GM12891 (cell line): Measurements from ENCODE around the gene SH3BGRL.
"Not testable (repeated sequence)": the region's sequence is repeated elsewhere in the genome, so short reads cannot be mapped to it uniquely, and the experiment has no call there.

Experiments used
- DNase-seq: peaks from one replicate; pipeline ENCODE4 v3.0.0; 2011; ENCODE audit warnings: low spot score; ENCODE audit not compliant: insufficient read length
- FAIRE-seq: peaks from 2 replicates; lab custom pipeline; 2011; peaks lifted over from hg19 to GRCh38; lab: Jason Lieb, UNC
- PAX5 ChIP-seq: IDR thresholded peaks from 2 replicates; pipeline ENCODE4 v1.6.1; 2011; ENCODE audit warnings: low read length, moderate library complexity, mild to moderate bottlenecking; ENCODE audit not compliant: insufficient read depth, severe bottlenecking
- POLR2A ChIP-seq: IDR thresholded peaks from 2 replicates; pipeline ENCODE4 v1.6.1; 2011; ENCODE audit warnings: low read depth, low read length, control low read depth
- POLR2AphosphoS5 ChIP-seq: IDR thresholded peaks from 2 replicates; pipeline ENCODE4 v1.6.1; 2011; ENCODE audit warnings: low read depth, low read length, control low read depth
- POU2F2 ChIP-seq: IDR thresholded peaks from 2 replicates; pipeline ENCODE4 v1.6.1; 2011; ENCODE audit warnings: low read depth, mild to moderate bottlenecking, control low read depth, low read length, moderate library complexity
- SPI1 ChIP-seq: IDR thresholded peaks from 2 replicates; pipeline ENCODE4 v1.6.1; 2011; ENCODE audit warnings: low read depth, low read length, control low read depth
- TAF1 ChIP-seq: IDR thresholded peaks from 2 replicates; pipeline ENCODE4 v1.6.1; 2011; ENCODE audit warnings: low read depth, low read length, control low read depth

The SH3BGRL gene

DNA sequence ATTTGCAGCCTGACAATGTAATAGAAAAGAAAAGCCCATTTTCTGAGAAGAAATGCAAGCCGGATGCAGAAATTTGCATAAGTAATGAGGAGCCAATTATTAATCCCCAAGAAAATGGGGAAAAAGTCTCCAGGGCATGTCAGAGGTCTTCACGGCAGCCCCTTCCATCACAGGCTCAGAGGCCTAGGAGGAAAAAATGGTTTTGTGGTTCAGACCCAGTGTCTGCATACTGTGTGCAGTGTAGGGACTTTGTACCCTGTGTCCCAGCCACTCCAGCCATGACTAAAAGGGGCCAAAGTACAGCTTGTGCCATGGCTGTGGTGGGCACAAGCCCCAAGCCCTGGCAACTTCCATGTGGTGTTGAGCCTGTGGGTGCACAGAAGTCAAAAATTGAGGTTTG is 92.2 kb downstream of the SH3BGRL start:
- no peak for TF ChIP-seq PAX5
- TF ChIP-seq SPI1: no peak
- no peak for TF ChIP-seq POLR2AphosphoS5
- no peak for TF ChIP-seq TAF1
- no peak for TF ChIP-seq POU2F2
- no peak for TF ChIP-seq POLR2A
- no peak for FAIRE-seq
- no peak for DNase-seq

DNA sequence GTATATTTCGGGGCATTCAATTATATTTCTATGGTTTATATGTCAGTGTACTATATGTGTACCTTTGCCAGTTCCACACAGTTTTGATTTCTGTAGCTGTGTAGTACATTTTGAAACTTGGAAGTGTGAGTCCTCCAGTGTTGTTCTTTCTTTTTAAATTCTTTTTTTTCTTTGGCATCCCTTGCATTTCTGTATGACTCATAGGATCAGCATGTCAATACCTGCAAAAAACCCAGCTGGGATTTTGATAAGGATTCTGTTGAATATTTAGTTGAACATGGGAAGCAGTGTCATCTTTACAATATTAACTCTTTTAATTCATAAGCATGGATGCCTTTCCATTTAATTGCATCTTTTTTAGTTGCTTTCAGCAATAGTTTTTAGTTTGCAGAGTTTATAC is 100.0 kb downstream of the SH3BGRL start:
- FAIRE-seq (no peak), DNase-seq (no peak)
- TF ChIP-seq POLR2A (no peak), POU2F2 (no peak), TAF1 (no peak), POLR2AphosphoS5 (no peak), PAX5 (no peak), SPI1 (no peak)

GRCh38 chrX:81304563-81304962 is 102.7 kb downstream of the SH3BGRL start:
- FAIRE-seq (no peak), DNase-seq (no peak)
- TF ChIP-seq POLR2A (no peak), SPI1 (peak; percentile 83), TAF1 (no peak), PAX5 (no peak), POLR2AphosphoS5 (no peak), POU2F2 (no peak)

DNA sequence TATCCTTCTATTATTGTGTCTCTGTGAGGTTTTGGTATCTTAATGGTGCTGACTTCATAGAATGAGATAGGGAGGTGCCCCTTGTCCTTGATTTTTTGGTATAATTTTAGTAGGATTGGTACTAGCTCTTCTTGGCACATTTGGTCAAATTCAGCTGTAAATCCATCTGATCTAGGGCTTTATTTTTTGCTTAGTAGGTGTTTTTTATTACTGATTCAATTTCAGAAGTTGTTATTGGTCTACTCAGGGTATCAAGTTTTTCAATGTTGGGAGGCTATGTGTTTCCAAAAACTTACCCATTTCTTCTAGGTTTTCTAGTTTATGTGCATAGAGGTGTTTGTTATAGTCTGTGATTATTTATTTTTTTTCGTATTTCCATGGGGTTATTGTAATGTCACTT is 103.3 kb downstream of the SH3BGRL start:
- FAIRE-seq (no peak), DNase-seq (no peak)
- no peak for TF ChIP-seq POU2F2
- TF ChIP-seq SPI1: no peak
- TF ChIP-seq TAF1: no peak
- TF ChIP-seq POLR2AphosphoS5: no peak
- no peak for TF ChIP-seq PAX5
- no peak for TF ChIP-seq POLR2A

DNA sequence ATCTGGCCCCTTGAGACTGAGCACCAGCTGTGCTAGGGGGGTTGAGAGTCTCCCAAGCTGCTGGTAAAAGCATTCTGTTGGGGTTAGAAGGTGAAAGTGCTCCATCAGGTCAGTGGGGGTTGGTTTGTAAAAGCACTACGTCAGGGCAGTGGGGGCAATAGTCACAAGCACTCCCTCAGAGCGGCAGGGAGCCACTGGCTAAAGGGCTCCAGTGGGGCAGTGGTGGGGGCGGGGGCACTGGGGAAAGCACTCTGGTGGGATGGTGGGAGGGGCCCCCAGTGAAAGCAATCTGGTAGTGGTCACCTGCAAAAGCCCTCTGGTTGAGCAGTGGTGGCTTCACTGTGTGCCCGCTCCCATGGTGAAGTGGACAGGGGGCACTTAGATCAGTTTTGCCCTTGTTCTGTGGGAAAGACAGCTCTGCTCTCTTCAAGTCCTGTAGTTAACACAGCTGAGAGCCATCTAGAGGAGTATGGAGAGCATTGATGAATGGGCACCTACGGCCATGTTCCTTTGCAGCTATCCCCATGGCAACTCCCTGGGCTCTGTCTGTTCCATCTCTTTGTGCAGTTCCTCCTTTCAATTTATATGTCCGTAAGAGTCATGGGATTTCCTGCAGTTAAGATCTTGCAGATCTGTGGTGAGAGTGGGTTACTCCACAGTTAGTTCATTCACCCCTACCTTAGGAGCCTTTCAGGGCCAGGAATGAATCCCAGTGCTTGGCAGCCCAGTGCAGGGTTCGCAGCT is 106.4 kb downstream of the SH3BGRL start:
- no peak for DNase-seq

GRCh38 chrX:81316163-81316562 is 114.3 kb downstream of the SH3BGRL start:
- TF ChIP-seq SPI1 (no peak), TAF1 (no peak), PAX5 (no peak), POLR2A (no peak)
- no peak for DNase-seq
- peak; percentile 66 for FAIRE-seq

More for the DNA sequence above, 106.4 kb downstream of the SH3BGRL start:
- no peak for FAIRE-seq
- TF ChIP-seq SPI1 (no peak), POU2F2 (no peak), PAX5 (no peak), TAF1 (no peak), POLR2AphosphoS5 (no peak), POLR2A (no peak)

GRCh38 chrX:81331653-81332052 is 129.8 kb downstream of the SH3BGRL start:
- not testable (repeated sequence) for DNase-seq, FAIRE-seq
- TF ChIP-seq SPI1: peak; percentile 59

DNA sequence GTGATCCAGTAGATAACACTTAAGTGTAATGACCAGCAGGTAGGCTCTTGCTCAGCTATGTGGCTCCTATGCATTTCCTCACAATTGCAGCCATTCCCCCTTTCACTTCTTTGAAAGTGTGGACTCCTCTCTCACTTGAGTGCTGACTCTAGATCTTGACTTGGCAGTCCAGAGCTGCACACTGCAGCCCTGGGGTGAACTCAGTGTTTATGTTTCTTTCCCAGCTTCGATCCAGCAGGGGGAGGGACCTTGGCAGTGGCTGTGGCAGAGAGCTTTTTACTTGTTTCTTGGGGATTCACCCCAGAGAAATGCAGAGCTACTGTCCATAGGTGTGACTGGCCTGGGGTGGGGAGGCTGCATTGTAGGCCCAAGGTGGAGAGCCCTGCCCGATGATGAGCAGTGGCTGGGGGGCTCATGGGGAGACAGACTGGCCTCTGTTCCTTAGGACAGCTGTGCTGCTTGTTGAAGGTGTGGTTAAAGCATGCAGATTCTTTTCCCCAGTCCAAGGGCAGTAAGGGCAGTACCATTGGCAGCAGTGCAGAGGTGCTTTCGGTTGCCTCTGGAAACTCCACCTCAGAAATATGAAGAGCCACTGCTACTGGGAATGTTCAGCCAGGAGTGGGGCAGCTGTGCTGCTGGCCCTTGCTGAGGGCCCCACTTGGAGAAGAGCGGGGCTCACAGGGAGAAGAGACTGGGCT is 134.7 kb downstream of the SH3BGRL start:
- no peak for DNase-seq
- TF ChIP-seq POLR2A: no peak
- TF ChIP-seq PAX5: no peak
- TF ChIP-seq POU2F2: no peak
- TF ChIP-seq TAF1: no peak
- no peak for TF ChIP-seq POLR2AphosphoS5
- no peak for TF ChIP-seq SPI1
- no peak for FAIRE-seq

- DNase-seq (no peak), FAIRE-seq (no peak)
- TF ChIP-seq PAX5: no peak
- TF ChIP-seq SPI1: no peak
- TF ChIP-seq POU2F2: no peak
- no peak for TF ChIP-seq TAF1
- TF ChIP-seq POLR2AphosphoS5: no peak
- TF ChIP-seq POLR2A: no peak
These were observed 135.9 kb downstream of the SH3BGRL start for GRCh38 chrX:81337805-81338204.

GRCh38 chrX:81338924-81339323 is 137.0 kb downstream of the SH3BGRL start:
- TF ChIP-seq PAX5 (no peak), POLR2A (no peak), POU2F2 (no peak), SPI1 (no peak), TAF1 (no peak), POLR2AphosphoS5 (no peak)
- DNase-seq (no peak), FAIRE-seq (no peak)

DNA sequence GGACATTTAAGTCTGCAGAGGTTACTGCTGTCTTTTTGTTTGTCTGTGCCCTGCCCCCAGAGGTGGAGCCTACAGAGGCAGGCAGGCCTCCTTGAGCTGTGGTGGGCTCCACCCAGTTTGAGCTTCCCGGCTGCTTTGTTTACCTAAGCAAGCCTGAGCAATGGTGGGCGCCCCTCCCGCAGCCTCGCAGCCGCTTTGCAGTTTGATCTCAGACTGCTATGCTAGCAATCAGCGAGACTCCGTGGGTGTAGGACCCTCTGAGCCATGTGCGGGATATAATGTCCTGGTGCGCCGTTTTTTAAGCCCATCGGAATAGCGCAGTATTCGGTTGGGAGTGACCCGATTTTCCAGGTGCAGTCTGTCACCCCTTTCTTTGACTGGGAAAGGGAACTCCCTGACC is 143.4 kb downstream of the SH3BGRL start:
- FAIRE-seq, DNase-seq: not testable (repeated sequence)
